SK-N-SH (cell line): Measurements from ENCODE around the gene TPRX1. TPM values are rescaled to one million over a fixed set of nuclear protein-coding genes. Genes with fewer than 3 reads are reported as not detected.
"Not testable (repeated sequence)": the region's sequence is repeated elsewhere in the genome, so short reads cannot be mapped to it uniquely, and the experiment has no call there.

ENCODE experiments used
- CTCF ChIA-PET: fragments of 300-600, 350-600 bp; formaldehyde crosslinking; extraction: SDS; loops from one replicate; lab custom pipeline; 2021; lab: Yijun Ruan, JAX
- POLR2A ChIA-PET: fragments of 350-600 bp; sonication (Branson Sonifier 250); formaldehyde crosslinking; extraction: SDS; loops from one replicate; lab custom pipeline; 2020; ENCODE audit warnings: antibody characterized with exemption, inconsistent platforms; lab: Yijun Ruan, JAX
- DNase-seq: peaks from one replicate; pipeline ENCODE4 v3.0.0; 2012
- H2AFZ ChIP-seq: fragments of 200-600 bp; sonication (generic); 2 replicates; pipeline ENCODE4 v1.8.1; 2016; ENCODE audit warnings: antibody characterized with exemption, mild to moderate bottlenecking, low read depth
- H3F3A ChIP-seq: fragments of 200-600 bp; sonication (generic); replicated peaks from 2 replicates; pipeline ENCODE3; 2016; ENCODE audit warnings: antibody characterized with exemption, mild to moderate bottlenecking; ENCODE audit not compliant: insufficient read depth
- H3K27ac ChIP-seq, 2 experiments: fragments of 200-500 bp in 1 of 2; fragments of 200-600 bp in 1 of 2; sonication (Bioruptor generic) in 1 of 2; sonication (generic), shearing (Covaris generic) in 1 of 2; 2 replicates each; pipeline versions ENCODE4 v1.5.1 to v1.6.1; 2014 to 2016; ENCODE audit warnings: low read depth in 2 of 2, inconsistent platforms in 1 of 2, low read length in 1 of 2, mild to moderate bottlenecking in 1 of 2, mixed read lengths in 1 of 2
- H3K27me3 ChIP-seq: fragments of 200-600 bp; sonication (generic), shearing (Covaris generic); 2 replicates; pipeline ENCODE4 v1.6.1; 2016; ENCODE audit warnings: mixed run types; ENCODE audit not compliant: insufficient read depth
- H3K36me3 ChIP-seq, 2 experiments: fragments of 200-500 bp in 1 of 2; fragments of 200-600 bp in 1 of 2; sonication (Bioruptor generic) in 1 of 2; sonication (generic) in 1 of 2; replicated peaks in 1 of 2; 2 replicates each; pipeline versions ENCODE3 to v1.5.1; 2014 to 2016; ENCODE audit warnings: low read length in 1 of 2, mild to moderate bottlenecking in 1 of 2; ENCODE audit not compliant: insufficient read depth in 2 of 2, control insufficient read depth in 1 of 2
- H3K4me1 ChIP-seq, 2 experiments: fragments of 200-500 bp in 1 of 2; fragments of 200-600 bp in 1 of 2; sonication (Bioruptor generic) in 1 of 2; sonication (generic), shearing (Covaris generic) in 1 of 2; 2 replicates each; pipeline versions ENCODE4 v1.5.1 to v1.6.1; 2014 to 2016; ENCODE audit warnings: low read depth in 1 of 2, low read length in 1 of 2, mixed run types in 1 of 2; ENCODE audit not compliant: insufficient read depth in 2 of 2, control insufficient read depth in 1 of 2
- H3K4me2 ChIP-seq: fragments of 200-600 bp; sonication (generic), shearing (Covaris generic); 2 replicates; pipeline ENCODE4 v1.6.1; 2017; ENCODE audit warnings: mixed run types
- H3K4me3 ChIP-seq, 2 experiments: fragments of 200-500 bp in 1 of 2; fragments of 200-600 bp in 1 of 2; sonication (Bioruptor generic) in 1 of 2; sonication (generic), shearing (Covaris generic) in 1 of 2; 2 replicates each; pipeline versions ENCODE4 v1.5.1 to v1.8.1; 2014 to 2016; ENCODE audit warnings: low read depth in 2 of 2, inconsistent platforms in 1 of 2, low read length in 1 of 2, mild to moderate bottlenecking in 1 of 2, mixed read lengths in 1 of 2, moderate library complexity in 1 of 2
- H3K79me2 ChIP-seq: fragments of 200-600 bp; sonication (generic); 2 replicates; pipeline ENCODE4 v1.8.1; 2017; ENCODE audit warnings: mild to moderate bottlenecking; ENCODE audit not compliant: insufficient read depth
- H3K9ac ChIP-seq: fragments of 200-600 bp; sonication (generic); 2 replicates; pipeline ENCODE4 v1.6.1; 2017; ENCODE audit warnings: mixed run types
- H3K9me2 ChIP-seq: fragments of 200-600 bp; sonication (generic); 2 replicates; pipeline ENCODE4 v1.6.1; 2017; ENCODE audit warnings: mixed run types
- H3K9me3 ChIP-seq: fragments of 200-600 bp; sonication (generic); 2 replicates; pipeline ENCODE4 v1.6.1; 2017; ENCODE audit warnings: mixed run types, mild to moderate bottlenecking, moderate library complexity
- H4K20me1 ChIP-seq: fragments of 200-600 bp; sonication (generic); 2 replicates; pipeline ENCODE4 v1.6.1; 2017; ENCODE audit warnings: mild to moderate bottlenecking, mixed run types; ENCODE audit not compliant: insufficient read depth
- CTCF ChIP-seq: fragments of 200-600 bp; sonication (generic); IDR thresholded peaks from 2 replicates; pipeline ENCODE4 v1.6.1; 2017; ENCODE audit warnings: antibody characterized with exemption, mild to moderate bottlenecking, moderate library complexity
- ELF1 ChIP-seq: IDR thresholded peaks from 2 replicates; pipeline ENCODE4 v1.4.0; 2012
- FOSL2 ChIP-seq: IDR thresholded peaks from 2 replicates; pipeline ENCODE4 v1.4.0; 2012; ENCODE audit warnings: low read depth, mild to moderate bottlenecking, moderate library complexity, borderline replicate concordance
- GABPA ChIP-seq: IDR thresholded peaks from 2 replicates; pipeline ENCODE4 v1.4.0; 2012; ENCODE audit warnings: low read depth, mild to moderate bottlenecking
- GATA2 ChIP-seq: sonication (generic); formaldehyde crosslinking; IDR thresholded peaks from 2 replicates; pipeline ENCODE4 v1.5.0; 2020; ENCODE audit warnings: mild to moderate bottlenecking, missing genetic modification reagents
- IRF3 ChIP-seq: fragments of 150-350 bp; IDR thresholded peaks from 2 replicates; pipeline ENCODE4 v1.6.1; 2016; ENCODE audit warnings: mild to moderate bottlenecking, low read depth, low read length
- MAX ChIP-seq: IDR thresholded peaks from 2 replicates; pipeline ENCODE4 v1.4.0; 2012; ENCODE audit warnings: low read depth
- MEF2A ChIP-seq: IDR thresholded peaks from 2 replicates; pipeline ENCODE4 v1.4.0; 2012; ENCODE audit warnings: low read depth, borderline replicate concordance
- MXI1 ChIP-seq: IDR thresholded peaks from 2 replicates; pipeline ENCODE4 v1.6.1; 2012; ENCODE audit warnings: mild to moderate bottlenecking, low read depth, low read length, improper control_type of control experiment
- NFIC ChIP-seq: IDR thresholded peaks from 2 replicates; pipeline ENCODE4 v1.4.0; 2012; ENCODE audit warnings: borderline replicate concordance
- PBX3 ChIP-seq: IDR thresholded peaks from 2 replicates; pipeline ENCODE4; 2012
- POLR2AphosphoS5 ChIP-seq: IDR thresholded peaks from 2 replicates; pipeline ENCODE4 v1.6.1; 2012; ENCODE audit warnings: low read depth, low read length
- REST ChIP-seq: IDR thresholded peaks from 2 replicates; pipeline ENCODE4 v1.6.1; 2012; ENCODE audit warnings: mild to moderate bottlenecking, low read depth, low read length, moderate library complexity
- RFX5 ChIP-seq: IDR thresholded peaks from 2 replicates; pipeline ENCODE4 v1.6.1; 2012; ENCODE audit warnings: mild to moderate bottlenecking, improper control_type of control experiment, low read length
- RXRA ChIP-seq: IDR thresholded peaks from 2 replicates; pipeline ENCODE4 v1.4.0; 2012; ENCODE audit warnings: low read depth, mild to moderate bottlenecking, borderline replicate concordance
- SMC3 ChIP-seq: IDR thresholded peaks from 2 replicates; pipeline ENCODE4 v1.6.1; 2012; ENCODE audit warnings: low read depth, low read length, improper control_type of control experiment
- TCF12 ChIP-seq: IDR thresholded peaks from 2 replicates; pipeline ENCODE4 v1.4.0; 2012
- TEAD4 ChIP-seq: IDR thresholded peaks from 2 replicates; pipeline ENCODE4 v1.4.0; 2012; ENCODE audit warnings: mild to moderate bottlenecking, borderline replicate concordance; ENCODE audit not compliant: insufficient read depth
- YY1 ChIP-seq: IDR thresholded peaks from 2 replicates; pipeline ENCODE4 v1.4.0; 2012; ENCODE audit warnings: low read depth, mild to moderate bottlenecking
- WGBS: methylation state at CpG from one replicate; pipeline ENCODE4 v1.1.6; 2017; ENCODE audit warnings: low lambda C conversion rate; 5-methylcytosine and 5-hydroxymethylcytosine counted together
- polyA plus RNA-seq, 3 experiments: library from polyadenylated mRNA; depleted of rRNA; stranded (reverse); fragments of >200 nt; gene quantifications; 2 replicates each; pipeline ENCODE4 v1.2.3, GENCODE V29; 2012

TPRX1 gene
- polyA plus RNA-seq, 1 of the 3 experiments (the other 2 are of a cell fraction) = not detected

GRCh38 chr19:47778049-47778953, 26.1 kb downstream of the TPRX1 start, which contains the start of gene SELENOW (continued):
- TF ChIP-seq REST (no peak), FOSL2 (no peak), CTCF (no peak), IRF3 (no peak), TEAD4 (no peak), POLR2AphosphoS5 (peak; percentile 95), TCF12 (no peak), GATA2 (no peak), MAX (no peak; the same call in 1 of the 2 replicates), GABPA (no peak), MEF2A (no peak), YY1 (0 out of 2 replicates have a peak, but pooled peaks have one; percentile 51), MXI1 (peak; percentile 47; the same call in 1 of the 2 replicates), NFIC (no peak), SMC3 (no peak), RXRA (no peak), PBX3 (peak; percentile 36), ELF1 (peak; percentile 58), RFX5 (no peak)

- H3K36me3 ChIP-seq = peaks cover 9 to 11% of the 10 kb centered on the region in 2 experiments
- H3K4me3 ChIP-seq = peak overlapping the region; percentile 68 to 87
- H3K4me1 ChIP-seq = peaks cover 8 to 13% of the 10 kb centered on the region in 2 experiments; a peak in 2 of 4 replicates
- CTCF ChIA-PET = interaction anchor here (1.9 to 2.2 kb wide), 2 partner anchors 10 to 12 kb away, joined by 4 to 12 read pairs; no protein-coding TSS in a partner anchor
- H3K9me3 ChIP-seq, H3K9me2 ChIP-seq, H3K27me3 ChIP-seq, POLR2A ChIA-PET, H3F3A ChIP-seq, H4K20me1 ChIP-seq, DNase-seq, H3K27ac ChIP-seq: not testable (repeated sequence)
- WGBS = 78% methylated on average over 23 of the region's 23 CpGs
- peak overlapping the region; percentile 97; the same call in 1 of the 2 replicates for H2AFZ ChIP-seq
- peaks cover 30% of the 10 kb centered on the region for H3K79me2 ChIP-seq
- peak overlapping the region; percentile 88 for H3K4me2 ChIP-seq
- peak overlapping the region; percentile 91 for H3K9ac ChIP-seq
Measured at GRCh38 chr19:47777245-47778048, 26.9 kb downstream of the TPRX1 start.
